ENCODE data around the gene HCFC1R1.

HCFC1R1 gene

GRCh38 chr16:3021449-3022207 is 2.1 kb downstream of the HCFC1R1 start (continued):
- TF ChIP-seq, protein P1, sequence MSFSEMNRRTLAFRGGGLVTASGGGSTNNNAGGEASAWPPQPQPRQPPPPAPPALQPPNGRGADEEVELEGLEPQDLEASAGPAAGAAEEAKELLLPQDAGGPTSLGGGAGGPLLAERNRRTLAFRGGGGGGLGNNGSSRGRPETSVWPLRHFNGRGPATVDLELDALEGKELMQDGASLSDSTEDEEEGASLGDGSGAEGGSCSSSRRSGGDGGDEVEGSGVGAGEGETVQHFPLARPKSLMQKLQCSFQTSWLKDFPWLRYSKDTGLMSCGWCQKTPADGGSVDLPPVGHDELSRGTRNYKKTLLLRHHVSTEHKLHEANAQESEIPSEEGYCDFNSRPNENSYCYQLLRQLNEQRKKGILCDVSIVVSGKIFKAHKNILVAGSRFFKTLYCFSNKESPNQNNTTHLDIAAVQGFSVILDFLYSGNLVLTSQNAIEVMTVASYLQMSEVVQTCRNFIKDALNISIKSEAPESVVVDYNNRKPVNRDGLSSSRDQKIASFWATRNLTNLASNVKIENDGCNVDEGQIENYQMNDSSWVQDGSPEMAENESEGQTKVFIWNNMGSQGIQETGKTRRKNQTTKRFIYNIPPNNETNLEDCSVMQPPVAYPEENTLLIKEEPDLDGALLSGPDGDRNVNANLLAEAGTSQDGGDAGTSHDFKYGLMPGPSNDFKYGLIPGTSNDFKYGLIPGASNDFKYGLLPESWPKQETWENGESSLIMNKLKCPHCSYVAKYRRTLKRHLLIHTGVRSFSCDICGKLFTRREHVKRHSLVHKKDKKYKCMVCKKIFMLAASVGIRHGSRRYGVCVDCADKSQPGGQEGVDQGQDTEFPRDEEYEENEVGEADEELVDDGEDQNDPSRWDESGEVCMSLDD (tag by site-specific recombination; IDR thresholded peaks at IDR 0.05), result peak; percentile 69; the same call in 1 of the 2 replicates
- TF ChIP-seq ZFHX2 (tag by site-specific recombination; conservative IDR thresholded peaks at IDR 0.05), result peak; percentile 85
- no peak for TF ChIP-seq ZNF146 (tag by site-specific recombination; IDR thresholded peaks at IDR 0.05)
- TF ChIP-seq ZNF140 (tag by site-specific recombination; IDR thresholded peaks at IDR 0.05), result no peak
- no peak for TF ChIP-seq ZNF239 (tag by site-specific recombination; IDR thresholded peaks at IDR 0.05)
- no peak; the same call in 1 of the 2 replicates for TF ChIP-seq ZNF623 (tag by site-specific recombination; IDR thresholded peaks at IDR 0.05)
- no peak for TF ChIP-seq ZNF596 (tag by site-specific recombination; IDR thresholded peaks at IDR 0.05)
- TF ChIP-seq, protein P2, sequence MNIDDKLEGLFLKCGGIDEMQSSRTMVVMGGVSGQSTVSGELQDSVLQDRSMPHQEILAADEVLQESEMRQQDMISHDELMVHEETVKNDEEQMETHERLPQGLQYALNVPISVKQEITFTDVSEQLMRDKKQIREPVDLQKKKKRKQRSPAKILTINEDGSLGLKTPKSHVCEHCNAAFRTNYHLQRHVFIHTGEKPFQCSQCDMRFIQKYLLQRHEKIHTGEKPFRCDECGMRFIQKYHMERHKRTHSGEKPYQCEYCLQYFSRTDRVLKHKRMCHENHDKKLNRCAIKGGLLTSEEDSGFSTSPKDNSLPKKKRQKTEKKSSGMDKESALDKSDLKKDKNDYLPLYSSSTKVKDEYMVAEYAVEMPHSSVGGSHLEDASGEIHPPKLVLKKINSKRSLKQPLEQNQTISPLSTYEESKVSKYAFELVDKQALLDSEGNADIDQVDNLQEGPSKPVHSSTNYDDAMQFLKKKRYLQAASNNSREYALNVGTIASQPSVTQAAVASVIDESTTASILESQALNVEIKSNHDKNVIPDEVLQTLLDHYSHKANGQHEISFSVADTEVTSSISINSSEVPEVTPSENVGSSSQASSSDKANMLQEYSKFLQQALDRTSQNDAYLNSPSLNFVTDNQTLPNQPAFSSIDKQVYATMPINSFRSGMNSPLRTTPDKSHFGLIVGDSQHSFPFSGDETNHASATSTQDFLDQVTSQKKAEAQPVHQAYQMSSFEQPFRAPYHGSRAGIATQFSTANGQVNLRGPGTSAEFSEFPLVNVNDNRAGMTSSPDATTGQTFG (tag by site-specific recombination; IDR thresholded peaks at IDR 0.05; ENCODE audit: borderline replicate concordance), result no peak
- TF ChIP-seq IKZF3 (tag by site-specific recombination; IDR thresholded peaks at IDR 0.05), result peak; percentile 14; the same call in 1 of the 2 replicates
- TF ChIP-seq ZNF366 (tag by site-specific recombination; conservative IDR thresholded peaks at IDR 0.05), result no peak
- no peak for TF ChIP-seq WT1 (tag by site-specific recombination; IDR thresholded peaks at IDR 0.05)
- TF ChIP-seq YY1 (tag by site-specific recombination; IDR thresholded peaks at IDR 0.05), result no peak
- peak; percentile 95 for TF ChIP-seq ZNF600 (tag by site-specific recombination; IDR thresholded peaks at IDR 0.05)
- no peak; the same call in none of the 2 replicates for TF ChIP-seq ZNF629 (tag by site-specific recombination; IDR thresholded peaks at IDR 0.05)
- no peak for TF ChIP-seq ZNF223 (tag by site-specific recombination; IDR thresholded peaks at IDR 0.05)
- no peak for TF ChIP-seq ZNF621 (tag by site-specific recombination; IDR thresholded peaks at IDR 0.05)
- no peak for TF ChIP-seq ZNF112 (tag by site-specific recombination; IDR thresholded peaks at IDR 0.05)
- TF ChIP-seq ZNF473 (tag by site-specific recombination; IDR thresholded peaks at IDR 0.05), result no peak
- no peak for TF ChIP-seq ZNF521 (tag by site-specific recombination; IDR thresholded peaks at IDR 0.05)
- TF ChIP-seq ZNF433 (tag by site-specific recombination; IDR thresholded peaks at IDR 0.05; ENCODE audit: low read depth), result no peak
- no peak for TF ChIP-seq ZNF626 (tag by site-specific recombination; IDR thresholded peaks at IDR 0.05)
- no peak for TF ChIP-seq ZFP41 (tag by site-specific recombination; IDR thresholded peaks at IDR 0.05; ENCODE audit: borderline replicate concordance)
- TF ChIP-seq ZNF394 (tag by site-specific recombination; IDR thresholded peaks at IDR 0.05; ENCODE audit: borderline replicate concordance), result peak; percentile 22; the same call in 1 of the 2 replicates
- TF ChIP-seq ZNF391 (tag by site-specific recombination; IDR thresholded peaks at IDR 0.05; ENCODE audit: borderline replicate concordance, low read depth), result no peak
- TF ChIP-seq ZNF169 (tag by site-specific recombination; IDR thresholded peaks at IDR 0.05), result peak; percentile 35; the same call in 1 of the 2 replicates
- TF ChIP-seq SP2 (tag by site-specific recombination; IDR thresholded peaks at IDR 0.05), result peak; percentile 84
- TF ChIP-seq, protein P3, sequence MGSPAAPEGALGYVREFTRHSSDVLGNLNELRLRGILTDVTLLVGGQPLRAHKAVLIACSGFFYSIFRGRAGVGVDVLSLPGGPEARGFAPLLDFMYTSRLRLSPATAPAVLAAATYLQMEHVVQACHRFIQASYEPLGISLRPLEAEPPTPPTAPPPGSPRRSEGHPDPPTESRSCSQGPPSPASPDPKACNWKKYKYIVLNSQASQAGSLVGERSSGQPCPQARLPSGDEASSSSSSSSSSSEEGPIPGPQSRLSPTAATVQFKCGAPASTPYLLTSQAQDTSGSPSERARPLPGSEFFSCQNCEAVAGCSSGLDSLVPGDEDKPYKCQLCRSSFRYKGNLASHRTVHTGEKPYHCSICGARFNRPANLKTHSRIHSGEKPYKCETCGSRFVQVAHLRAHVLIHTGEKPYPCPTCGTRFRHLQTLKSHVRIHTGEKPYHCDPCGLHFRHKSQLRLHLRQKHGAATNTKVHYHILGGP (tag by site-specific recombination; IDR thresholded peaks at IDR 0.05), result no peak
- peak; percentile 68 for TF ChIP-seq EGR2 (tag by site-specific recombination; IDR thresholded peaks at IDR 0.05; ENCODE audit: low read depth)
- no peak for TF ChIP-seq ZBTB26 (tag by site-specific recombination; optimal IDR thresholded peaks at IDR 0.05)
- no peak for TF ChIP-seq ZNF133 (tag by site-specific recombination; IDR thresholded peaks at IDR 0.05)
- 0 out of 2 replicates have a peak, but pooled peaks have one; percentile 32 for TF ChIP-seq ZBTB21 (tag by site-specific recombination; IDR thresholded peaks at IDR 0.05)
- peak; percentile 89 for TF ChIP-seq ZIC2 (tag by site-specific recombination; IDR thresholded peaks at IDR 0.05)
- no peak for TF ChIP-seq ZNF138 (tag by site-specific recombination; IDR thresholded peaks at IDR 0.05; ENCODE audit: borderline replicate concordance)
- TF ChIP-seq PRDM1 (tag by site-specific recombination; IDR thresholded peaks at IDR 0.05), result no peak

Measured in HEK293 (cell line).